GM15510 (cell line): ENCODE measurements around the gene SLC27A6.

Experiments used
- POLR2A ChIP-seq: IDR thresholded peaks from 3 replicates; pipeline ENCODE4 v1.6.1; 2011; ENCODE audit warnings: borderline replicate concordance; ENCODE audit not compliant: insufficient read length; ENCODE audit errors: extremely low read depth

Gene SLC27A6

GRCh38 chr5:129082225-129083136, 117.2 kb downstream of the SLC27A6 start:
- no peak for TF ChIP-seq POLR2A
